Activated CD8-positive, alpha-beta memory T cell treated with anti-CD3 and anti-CD28 coated beads for 4 hours (primary cell): ENCODE data around the gene PPP1R16B.
"Not testable (repeated sequence)": the region's sequence is repeated elsewhere in the genome, so short reads cannot be mapped to it uniquely, and the experiment has no call there.

Experiments
- DNase-seq, 2 donors: peaks; one replicate each; pipeline ENCODE4 v3.0.0-alpha.2; 2020; ENCODE audit warnings: low read depth in 2 of 2

Gene PPP1R16B

GRCh38 chr20:38853759-38854158, 48.3 kb downstream of the PPP1R16B start:
- DNase-seq, result no peak

DNA sequence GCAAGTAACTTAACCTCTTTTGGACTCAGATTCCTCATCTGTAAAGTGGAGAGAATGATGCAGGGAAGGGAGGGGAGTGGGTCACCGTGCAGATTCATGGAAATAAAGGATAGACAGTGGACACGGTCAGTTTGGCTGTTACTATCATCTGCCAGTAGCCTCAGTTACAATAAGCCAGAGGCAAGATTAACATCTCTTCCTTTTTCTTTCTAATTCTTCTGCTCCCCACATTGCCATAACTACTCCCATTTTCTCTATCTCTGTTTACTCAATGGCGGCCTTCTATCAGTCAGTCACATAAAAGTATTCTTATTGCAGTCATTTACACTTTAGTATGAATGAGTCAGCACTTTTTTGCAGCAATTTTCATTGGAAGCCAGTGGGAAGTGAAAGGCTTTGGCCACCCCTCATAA, 49.2 kb downstream of the PPP1R16B start:
- no peak for DNase-seq

DNA sequence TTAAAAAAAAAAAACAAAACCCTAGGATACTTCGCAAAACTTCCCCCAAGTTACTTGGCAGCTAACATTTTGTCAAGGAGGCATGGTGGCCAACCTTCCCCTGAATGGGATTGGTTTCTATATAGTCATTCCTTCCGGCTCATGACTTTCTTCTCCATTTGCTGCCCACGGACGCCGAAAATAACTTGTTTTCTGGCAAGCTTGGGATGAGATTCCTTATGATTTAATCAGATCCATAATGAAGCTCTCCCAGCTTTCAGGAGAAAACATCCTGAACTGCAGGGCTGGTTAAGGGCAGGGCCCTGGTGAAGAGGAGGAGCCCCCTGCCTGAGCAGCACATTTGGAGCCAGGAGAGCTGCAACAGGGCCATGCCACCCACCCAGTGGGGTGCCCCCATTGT, 49.9 kb downstream of the PPP1R16B start:
- DNase-seq, result no peak

GRCh38 chr20:38856570-38856969, 51.1 kb downstream of the PPP1R16B start:
- no peak for DNase-seq

GRCh38 chr20:38857703-38858102, 52.2 kb downstream of the PPP1R16B start:
- DNase-seq, result no peak

DNA sequence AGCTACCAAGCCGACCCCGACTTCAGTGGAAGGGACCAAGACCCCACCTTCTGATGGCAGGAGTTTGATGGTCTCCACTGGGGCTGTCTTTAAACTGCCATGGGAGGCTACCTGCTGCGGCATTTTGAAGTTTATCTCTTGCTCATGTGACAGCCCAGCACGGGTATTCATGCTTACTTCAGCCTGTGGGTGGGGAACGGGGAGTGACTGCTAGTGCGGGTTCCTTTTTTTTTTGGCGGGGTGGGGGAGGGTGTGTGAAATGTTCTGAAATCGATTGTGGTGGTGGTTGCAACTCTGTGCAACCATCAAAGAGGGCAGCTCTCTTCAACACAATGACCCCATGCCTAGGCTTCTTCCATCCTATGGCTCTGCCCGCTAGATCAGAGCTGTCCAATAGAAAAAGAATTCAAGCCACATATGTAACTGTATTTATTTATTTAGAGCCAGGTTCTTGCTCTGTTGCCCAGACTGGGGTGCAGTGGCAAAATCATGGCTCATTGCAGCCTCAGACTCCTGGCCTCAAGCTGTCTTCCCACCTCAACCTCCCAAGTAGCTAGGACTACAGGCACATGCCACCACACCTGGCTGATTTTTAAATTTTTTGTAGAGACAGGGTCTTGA, 53.7 kb downstream of the PPP1R16B start:
- DNase-seq, result no peak

GRCh38 chr20:38859857-38860256, 54.4 kb downstream of the PPP1R16B start:
- DNase-seq, result not testable (repeated sequence)

DNA sequence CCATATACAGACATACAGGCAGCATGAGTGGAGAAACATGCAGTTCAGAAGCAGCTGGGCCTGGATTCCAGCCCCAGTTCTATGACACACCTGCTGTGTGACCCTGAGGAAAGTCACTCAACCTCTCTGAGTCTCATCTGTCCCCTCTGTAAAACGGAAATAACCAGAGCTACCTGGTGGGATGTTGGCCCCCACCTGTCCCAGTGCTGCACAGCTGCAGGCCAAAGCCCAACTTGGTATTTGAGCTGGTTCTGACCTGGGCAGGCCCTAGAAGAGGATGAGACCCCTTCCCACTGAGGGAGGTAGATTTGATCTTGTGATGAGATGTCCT, 55.5 kb downstream of the PPP1R16B start:
- no peak for DNase-seq

DNA sequence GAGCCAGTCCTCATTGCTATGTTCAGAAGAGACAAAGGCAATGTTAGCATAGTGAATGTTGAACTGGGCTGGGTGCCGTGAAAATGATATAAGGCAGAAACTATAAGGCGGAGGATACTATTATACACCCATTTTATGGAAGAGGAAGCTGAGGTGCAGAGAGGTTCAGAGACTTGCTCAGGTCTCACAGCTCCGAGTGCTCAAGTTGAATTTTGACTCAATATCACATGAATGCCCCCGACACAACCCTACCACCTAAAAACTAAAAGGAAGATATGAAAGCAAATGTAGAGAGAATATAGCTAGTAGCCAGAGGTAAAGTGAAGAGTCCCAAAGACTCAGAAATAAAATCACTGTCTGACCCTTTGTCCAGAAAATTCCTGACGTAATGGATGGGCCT, 56.7 kb downstream of the PPP1R16B start:
- no peak for DNase-seq

GRCh38 chr20:38863024-38863851, 57.7 kb downstream of the PPP1R16B start:
- peak in 1 of 2 donors; percentile 48 for DNase-seq

DNA sequence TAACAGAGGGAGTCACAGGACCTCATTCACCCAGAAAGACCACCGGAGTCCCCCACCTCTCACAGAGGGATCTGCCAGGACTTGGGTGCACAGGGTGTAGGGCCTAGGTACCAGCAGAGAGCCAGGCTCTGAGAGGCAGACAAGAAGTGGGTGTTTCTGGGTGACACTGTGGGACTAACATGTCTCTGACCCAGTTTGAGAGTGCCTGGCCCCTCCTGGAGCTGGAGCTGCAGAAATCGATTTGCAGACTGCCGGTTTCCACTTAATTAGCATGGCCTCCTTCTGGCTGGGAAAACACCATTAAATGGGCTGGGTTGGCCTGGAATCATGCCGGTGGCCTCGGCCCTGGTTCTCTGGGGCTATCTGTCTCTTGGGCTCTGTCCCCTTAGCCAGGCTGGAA, 59.2 kb downstream of the PPP1R16B start:
- no peak for DNase-seq

GRCh38 chr20:38866265-38867061, 61.0 kb downstream of the PPP1R16B start:
- DNase-seq, result no peak

- DNase-seq, result no peak
These were observed 61.5 kb downstream of the PPP1R16B start for GRCh38 chr20:38867062-38867359.

GRCh38 chr20:38870733-38871559, 65.4 kb downstream of the PPP1R16B start:
- no peak for DNase-seq

DNA sequence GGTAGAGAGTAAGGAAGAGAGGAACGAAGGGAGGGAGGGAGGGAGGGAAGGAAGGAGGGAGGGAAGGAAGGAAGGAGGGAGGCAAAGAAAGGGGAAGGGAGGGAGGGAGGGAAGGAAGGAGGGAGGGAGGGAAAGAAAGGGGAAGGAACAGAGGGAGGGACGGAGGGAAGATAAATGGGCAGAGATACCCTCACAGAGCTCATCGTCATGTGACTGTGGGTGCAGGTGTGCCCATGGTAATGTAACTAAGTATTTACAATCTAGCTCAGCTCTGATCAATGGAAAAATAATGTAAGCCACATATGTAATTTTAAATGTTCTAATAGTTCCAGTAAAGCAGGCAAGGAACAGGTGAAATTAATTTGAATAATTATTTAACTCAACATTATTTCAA, 66.1 kb downstream of the PPP1R16B start:
- no peak for DNase-seq

GRCh38 chr20:38872036-38872435, 66.5 kb downstream of the PPP1R16B start:
- DNase-seq, result no peak

DNA sequence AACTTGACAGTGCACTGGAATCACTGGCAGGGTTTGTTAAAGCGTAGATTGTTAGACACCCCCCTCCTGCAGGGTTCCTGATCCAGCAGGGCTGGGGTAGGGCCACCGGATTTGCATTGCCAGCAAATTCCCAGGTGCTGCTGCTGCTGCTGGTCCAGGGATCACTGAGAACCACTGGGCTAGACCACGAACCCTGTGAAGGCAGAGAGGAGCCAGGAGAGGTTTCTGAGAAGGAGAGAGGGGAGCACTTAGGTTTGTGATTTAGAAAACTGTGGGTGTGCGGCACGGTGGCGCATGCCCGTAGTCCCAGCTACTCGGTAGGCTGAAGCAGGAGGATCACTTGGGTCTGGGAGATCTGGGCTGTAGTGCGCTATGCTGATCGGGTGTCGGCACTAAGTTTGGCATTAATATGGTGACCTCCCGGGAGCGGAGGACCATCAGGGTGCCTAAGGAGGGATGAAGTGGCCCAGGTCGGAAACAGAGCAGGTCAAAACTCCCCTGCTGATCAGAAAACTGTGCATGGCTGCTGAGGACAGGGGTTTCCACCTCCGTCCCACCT, 67.1 kb downstream of the PPP1R16B start:
- DNase-seq, result no peak

GRCh38 chr20:38873050-38873581, 67.6 kb downstream of the PPP1R16B start:
- peak; percentile 69 to 83 for DNase-seq

DNA sequence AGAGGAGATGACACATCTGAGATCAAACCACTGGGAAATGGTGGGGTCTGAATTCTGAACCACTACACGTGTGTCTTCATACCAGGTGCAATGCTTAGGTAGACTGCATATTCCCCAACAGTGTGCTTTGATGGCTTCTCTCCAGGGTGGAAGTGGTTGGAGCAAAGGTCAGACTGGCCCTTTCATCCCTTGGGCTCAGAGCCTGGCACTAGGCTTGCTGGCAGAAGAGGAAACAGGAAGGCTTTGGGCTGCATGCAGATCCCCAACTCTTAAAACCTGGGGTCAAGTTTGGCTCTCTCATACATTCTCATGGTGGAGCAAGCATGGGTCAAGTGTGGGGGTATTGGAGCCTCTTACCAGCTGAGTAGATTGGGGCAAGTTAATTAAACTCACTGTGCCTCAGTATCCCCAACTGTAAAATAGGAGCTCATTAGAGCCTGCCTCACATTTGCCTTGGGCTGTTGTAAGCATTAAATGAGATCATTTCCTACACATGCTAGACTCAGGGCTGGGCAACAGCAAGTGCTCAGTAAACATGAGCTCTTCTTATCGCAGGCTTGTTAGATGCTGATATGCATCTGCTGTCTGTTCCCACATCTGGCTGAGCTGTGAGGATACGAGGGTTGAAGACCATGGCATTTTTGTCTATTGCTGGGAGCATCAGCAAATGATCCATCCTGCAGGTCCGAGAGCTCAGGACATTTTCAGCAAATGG, 69.1 kb downstream of the PPP1R16B start:
- no peak for DNase-seq

DNA sequence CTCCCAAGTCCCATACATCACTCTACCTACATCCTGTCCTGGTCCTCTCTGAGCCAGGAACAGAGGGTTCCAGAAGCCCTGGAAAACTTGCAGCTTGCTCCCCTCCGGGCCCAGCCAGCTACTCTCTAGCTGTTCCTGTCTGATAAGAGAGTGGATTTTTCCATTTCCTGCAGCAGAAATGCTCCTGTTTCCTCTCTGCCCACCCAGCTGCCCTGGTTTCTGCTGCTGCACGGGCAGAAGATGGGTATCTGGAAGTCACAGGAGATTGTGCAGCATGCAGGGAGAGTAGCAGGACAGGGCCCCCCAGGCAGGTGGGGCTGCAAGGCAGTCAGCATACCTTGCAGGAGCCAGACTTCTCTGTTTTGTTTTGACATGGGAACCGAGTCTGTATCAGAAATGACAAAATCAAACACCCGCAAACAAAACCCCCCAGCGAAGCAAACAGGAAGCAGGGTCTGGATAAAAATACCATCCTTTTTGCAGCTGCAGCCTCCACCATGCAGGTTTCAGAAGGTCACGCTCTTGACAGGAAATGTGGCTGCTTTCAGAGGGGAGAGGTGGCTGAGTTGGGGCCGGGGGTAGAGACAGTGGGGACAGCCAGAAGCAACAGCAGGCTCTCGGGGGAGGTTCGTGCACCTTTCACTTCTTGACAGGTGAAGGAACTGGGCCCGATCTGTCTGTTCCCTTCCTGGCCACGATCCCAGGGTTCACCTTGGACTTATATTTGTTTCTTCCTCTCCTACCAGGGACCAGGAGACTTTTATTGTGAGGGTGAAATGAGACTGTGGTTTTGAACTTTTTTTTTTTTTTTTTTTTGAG, 69.9 kb downstream of the PPP1R16B start:
- DNase-seq, result peak; percentile 46 to 49
